HepG2 (cell line): ENCODE results near the gene TMEM204. TPM values are rescaled to one million over a fixed set of nuclear protein-coding genes. Genes with fewer than 3 reads are reported as not detected.

ENCODE experiments used
- LCORL ChIP-seq, 2 experiments: fragments of 450-650 bp in 1 of 2; sonication (generic) in 1 of 2; formaldehyde crosslinking in 1 of 2; IDR thresholded peaks; 2 replicates each; pipeline versions ENCODE4 v1.5.0 to v1.6.1; 2017 to 2020; ENCODE audit warnings: antibody characterized with exemption in 1 of 2, missing genetic modification reagents in 1 of 2
- MAFF ChIP-seq: IDR thresholded peaks from 2 replicates; pipeline ENCODE4 v1.6.1; 2011; ENCODE audit warnings: low read depth, low read length, improper control_type of control experiment
- NFATC3 ChIP-seq: sonication (generic); formaldehyde crosslinking; IDR thresholded peaks from 2 replicates; pipeline ENCODE4 v1.5.1; 2020; ENCODE audit warnings: mild to moderate bottlenecking, missing genetic modification reagents
- PHF20 ChIP-seq: sonication (generic); formaldehyde crosslinking; IDR thresholded peaks from 2 replicates; pipeline ENCODE4 v1.5.0; 2020; ENCODE audit warnings: mild to moderate bottlenecking, missing genetic modification reagents
- POLR2AphosphoS5 ChIP-seq: IDR thresholded peaks from 2 replicates; pipeline ENCODE4 v1.6.1; 2012; ENCODE audit warnings: low read depth, low read length
- SRY ChIP-seq: sonication (generic); formaldehyde crosslinking; IDR thresholded peaks from 2 replicates; pipeline ENCODE4 v1.8.0; 2022; ENCODE audit warnings: mild to moderate bottlenecking, missing genetic modification reagents
- ZMYM4 ChIP-seq: sonication (generic); formaldehyde crosslinking; IDR thresholded peaks from 2 replicates; pipeline ENCODE4 v1.8.1; 2023; ENCODE audit warnings: mild to moderate bottlenecking, missing genetic modification reagents
- ZNF44 ChIP-seq: sonication (generic); formaldehyde crosslinking; IDR thresholded peaks from 2 replicates; pipeline ENCODE4 v1.5.1; 2020; ENCODE audit warnings: mild to moderate bottlenecking, missing genetic modification reagents
- polyA plus RNA-seq, 8 experiments: library from polyadenylated mRNA; depleted of rRNA in 3 of 8; stranded (reverse) in 7 of 8; unstranded in 1 of 8; fragments of >200 nt; fragmentation: Illumina TruSeq in 4 of 8; extraction: Trizol in 4 of 8; gene quantifications; 2 replicates each; pipeline versions ENCODE4 v1.2.1 to v1.2.3, GENCODE V29; 2011 to 2016; ENCODE audit warnings: low read depth in 4 of 8, missing spikeins in 1 of 8, mixed read lengths in 1 of 8; ENCODE audit not compliant: insufficient read depth in 1 of 8
- total RNA-seq, 5 experiments: library from RNA; depleted of rRNA; stranded (reverse); fragments of >200 nt; fragmentation: Illumina TruSeq; extraction: Trizol; gene quantifications; 2 replicates each; pipeline ENCODE4 v1.2.3, GENCODE V29; 2016; ENCODE audit warnings: low read depth in 1 of 5
- TF ChIP-seq, protein P1 (sequence below): sonication (generic); formaldehyde crosslinking; IDR thresholded peaks from 2 replicates; pipeline ENCODE4 v1.5.1; 2020; ENCODE audit warnings: mild to moderate bottlenecking, missing genetic modification reagents, moderate library complexity
- TF ChIP-seq, protein P2 (sequence below): sonication (generic); formaldehyde crosslinking; IDR thresholded peaks from 2 replicates; pipeline ENCODE4 v1.5.1; 2020; ENCODE audit warnings: missing genetic modification reagents, mild to moderate bottlenecking, borderline replicate concordance
- TF ChIP-seq, protein P3 (sequence below): sonication (generic); formaldehyde crosslinking; IDR thresholded peaks from 2 replicates; pipeline ENCODE4 v1.4.0; 2020; ENCODE audit warnings: mild to moderate bottlenecking, missing genetic modification reagents
- TF ChIP-seq, protein P4 (sequence below): sonication (generic); formaldehyde crosslinking; IDR thresholded peaks from 2 replicates; pipeline ENCODE4 v1.4.0; 2020; ENCODE audit warnings: mild to moderate bottlenecking, missing genetic modification reagents

The TMEM204 gene
- total and polyA plus RNA-seq, 2 of the 13 experiments (the other 11 are each of a cell fraction or from before 2014, with no cell fraction given) = not detected

DNA sequence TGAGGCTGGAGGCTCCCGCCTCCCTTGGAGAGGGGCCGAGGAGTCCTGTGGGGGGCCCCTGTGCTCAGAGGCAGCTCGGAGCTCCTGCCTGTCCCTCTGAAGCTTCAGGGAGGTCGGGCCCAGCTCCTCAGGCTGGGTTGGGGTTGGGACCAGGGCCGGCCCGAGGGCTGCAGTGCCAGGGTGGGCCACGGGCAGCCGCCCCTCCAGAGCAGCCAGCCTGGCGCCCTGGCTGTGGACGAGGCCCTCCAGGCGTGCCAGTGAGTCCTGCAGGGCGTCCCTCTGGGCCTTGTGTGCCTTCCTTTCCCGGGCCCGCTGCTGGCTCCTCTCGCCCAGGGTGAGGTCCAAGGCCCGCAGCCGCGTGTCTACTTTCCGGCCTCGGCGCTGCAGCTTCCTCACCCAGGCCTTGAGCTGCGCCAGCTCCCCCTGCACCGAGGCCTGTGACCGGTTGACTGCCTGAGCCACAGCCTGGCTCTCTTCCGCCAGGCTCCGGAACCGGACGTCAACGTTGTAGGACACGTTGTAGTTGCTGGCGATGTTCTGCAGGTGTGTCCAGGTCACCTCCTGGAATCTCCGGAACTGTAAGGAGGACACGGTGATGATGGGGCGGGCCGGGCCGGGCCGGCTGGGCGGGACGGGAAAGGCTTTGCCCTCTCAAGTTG lies 45.9 kb upstream of the TMEM204 start (continued):
- TF ChIP-seq, protein P1, sequence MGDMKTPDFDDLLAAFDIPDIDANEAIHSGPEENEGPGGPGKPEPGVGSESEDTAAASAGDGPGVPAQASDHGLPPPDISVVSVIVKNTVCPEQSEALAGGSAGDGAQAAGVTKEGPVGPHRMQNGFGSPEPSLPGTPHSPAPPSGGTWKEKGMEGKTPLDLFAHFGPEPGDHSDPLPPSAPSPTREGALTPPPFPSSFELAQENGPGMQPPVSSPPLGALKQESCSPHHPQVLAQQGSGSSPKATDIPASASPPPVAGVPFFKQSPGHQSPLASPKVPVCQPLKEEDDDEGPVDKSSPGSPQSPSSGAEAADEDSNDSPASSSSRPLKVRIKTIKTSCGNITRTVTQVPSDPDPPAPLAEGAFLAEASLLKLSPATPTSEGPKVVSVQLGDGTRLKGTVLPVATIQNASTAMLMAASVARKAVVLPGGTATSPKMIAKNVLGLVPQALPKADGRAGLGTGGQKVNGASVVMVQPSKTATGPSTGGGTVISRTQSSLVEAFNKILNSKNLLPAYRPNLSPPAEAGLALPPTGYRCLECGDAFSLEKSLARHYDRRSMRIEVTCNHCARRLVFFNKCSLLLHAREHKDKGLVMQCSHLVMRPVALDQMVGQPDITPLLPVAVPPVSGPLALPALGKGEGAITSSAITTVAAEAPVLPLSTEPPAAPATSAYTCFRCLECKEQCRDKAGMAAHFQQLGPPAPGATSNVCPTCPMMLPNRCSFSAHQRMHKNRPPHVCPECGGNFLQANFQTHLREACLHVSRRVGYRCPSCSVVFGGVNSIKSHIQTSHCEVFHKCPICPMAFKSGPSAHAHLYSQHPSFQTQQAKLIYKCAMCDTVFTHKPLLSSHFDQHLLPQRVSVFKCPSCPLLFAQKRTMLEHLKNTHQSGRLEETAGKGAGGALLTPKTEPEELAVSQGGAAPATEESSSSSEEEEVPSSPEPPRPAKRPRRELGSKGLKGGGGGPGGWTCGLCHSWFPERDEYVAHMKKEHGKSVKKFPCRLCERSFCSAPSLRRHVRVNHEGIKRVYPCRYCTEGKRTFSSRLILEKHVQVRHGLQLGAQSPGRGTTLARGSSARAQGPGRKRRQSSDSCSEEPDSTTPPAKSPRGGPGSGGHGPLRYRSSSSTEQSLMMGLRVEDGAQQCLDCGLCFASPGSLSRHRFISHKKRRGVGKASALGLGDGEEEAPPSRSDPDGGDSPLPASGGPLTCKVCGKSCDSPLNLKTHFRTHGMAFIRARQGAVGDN (CRISPR knock-in tag) = peak; percentile 50
- TF ChIP-seq LCORL (IDR thresholded peaks at IDR 0.05) (no peak), LCORL (CRISPR knock-in tag; IDR thresholded peaks at IDR 0.05) (no peak), ZNF44 (CRISPR knock-in tag) (no peak), NFATC3 (CRISPR knock-in tag) (no peak), POLR2AphosphoS5 (no peak), ZMYM4 (no peak), SRY (CRISPR knock-in tag) (no peak), PHF20 (CRISPR knock-in tag) (no peak), MAFF (no peak)
- TF ChIP-seq, protein P2, sequence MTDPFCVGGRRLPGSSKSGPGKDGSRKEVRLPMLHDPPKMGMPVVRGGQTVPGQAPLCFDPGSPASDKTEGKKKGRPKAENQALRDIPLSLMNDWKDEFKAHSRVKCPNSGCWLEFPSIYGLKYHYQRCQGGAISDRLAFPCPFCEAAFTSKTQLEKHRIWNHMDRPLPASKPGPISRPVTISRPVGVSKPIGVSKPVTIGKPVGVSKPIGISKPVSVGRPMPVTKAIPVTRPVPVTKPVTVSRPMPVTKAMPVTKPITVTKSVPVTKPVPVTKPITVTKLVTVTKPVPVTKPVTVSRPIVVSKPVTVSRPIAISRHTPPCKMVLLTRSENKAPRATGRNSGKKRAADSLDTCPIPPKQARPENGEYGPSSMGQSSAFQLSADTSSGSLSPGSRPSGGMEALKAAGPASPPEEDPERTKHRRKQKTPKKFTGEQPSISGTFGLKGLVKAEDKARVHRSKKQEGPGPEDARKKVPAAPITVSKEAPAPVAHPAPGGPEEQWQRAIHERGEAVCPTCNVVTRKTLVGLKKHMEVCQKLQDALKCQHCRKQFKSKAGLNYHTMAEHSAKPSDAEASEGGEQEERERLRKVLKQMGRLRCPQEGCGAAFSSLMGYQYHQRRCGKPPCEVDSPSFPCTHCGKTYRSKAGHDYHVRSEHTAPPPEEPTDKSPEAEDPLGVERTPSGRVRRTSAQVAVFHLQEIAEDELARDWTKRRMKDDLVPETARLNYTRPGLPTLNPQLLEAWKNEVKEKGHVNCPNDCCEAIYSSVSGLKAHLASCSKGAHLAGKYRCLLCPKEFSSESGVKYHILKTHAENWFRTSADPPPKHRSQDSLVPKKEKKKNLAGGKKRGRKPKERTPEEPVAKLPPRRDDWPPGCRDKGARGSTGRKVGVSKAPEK = no peak
- TF ChIP-seq, protein P3, sequence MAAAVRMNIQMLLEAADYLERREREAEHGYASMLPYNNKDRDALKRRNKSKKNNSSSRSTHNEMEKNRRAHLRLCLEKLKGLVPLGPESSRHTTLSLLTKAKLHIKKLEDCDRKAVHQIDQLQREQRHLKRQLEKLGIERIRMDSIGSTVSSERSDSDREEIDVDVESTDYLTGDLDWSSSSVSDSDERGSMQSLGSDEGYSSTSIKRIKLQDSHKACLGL (CRISPR knock-in tag) = no peak
- TF ChIP-seq, protein P4, sequence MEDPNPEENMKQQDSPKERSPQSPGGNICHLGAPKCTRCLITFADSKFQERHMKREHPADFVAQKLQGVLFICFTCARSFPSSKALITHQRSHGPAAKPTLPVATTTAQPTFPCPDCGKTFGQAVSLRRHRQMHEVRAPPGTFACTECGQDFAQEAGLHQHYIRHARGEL (CRISPR knock-in tag) = no peak
